ENCODE measurements around the gene CDCA4.

- TF ChIP-seq IRF3 (IDR thresholded peaks at IDR 0.05; ENCODE audit: low read depth, low read length), result no peak
- no peak for TF ChIP-seq CTCF (IDR thresholded peaks at IDR 0.05)
- no peak for TF ChIP-seq REST (IDR thresholded peaks at IDR 0.05; ENCODE audit: low read depth, low read length)
- TF ChIP-seq FOSL2 (IDR thresholded peaks at IDR 0.05; ENCODE audit: borderline replicate concordance, low read depth), result no peak
- no peak for TF ChIP-seq POLR2AphosphoS5 (IDR thresholded peaks at IDR 0.05; ENCODE audit: low read depth, low read length)
- TF ChIP-seq SMC3 (IDR thresholded peaks at IDR 0.05; ENCODE audit: low read depth, low read length), result no peak
These were observed 24.4 kb downstream of the CDCA4 start for GRCh38 chr14:104996483-104996882.
